ENCODE results near the gene VPS35L. TPM values are rescaled to one million over a fixed set of nuclear protein-coding genes. Genes with fewer than 3 reads are reported as not detected.
"Not testable (repeated sequence)": the region's sequence is repeated elsewhere in the genome, so short reads cannot be mapped to it uniquely, and the experiment has no call there.

VPS35L gene
- total and polyA plus RNA-seq, 2 experiments from 2014 or later = 47.5 to 52.8 TPM

DNA sequence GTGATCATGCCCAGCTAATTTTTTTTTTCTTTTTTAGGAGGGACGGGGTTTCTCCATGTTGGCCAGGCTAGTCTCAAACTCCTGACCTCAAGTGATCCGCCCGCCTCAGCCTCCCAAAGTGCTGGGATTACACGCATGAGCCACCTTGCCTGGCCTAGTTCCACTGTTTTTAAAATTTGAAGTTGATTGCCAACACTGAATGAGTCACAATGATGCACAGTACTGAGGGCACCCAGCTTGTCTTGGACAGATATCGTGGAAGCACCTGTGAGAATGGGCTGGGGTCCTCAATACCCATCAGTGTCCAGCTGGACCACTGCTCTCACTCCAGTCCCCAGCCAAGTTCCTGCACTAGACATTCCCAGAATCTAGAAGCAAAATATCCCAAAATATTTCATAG, 160.1 kb downstream of the VPS35L start:
- H4K20me1 ChIP-seq (ENCODE audit: insufficient read depth, poor library complexity, severe bottlenecking) = no peaks in the 10 kb centered on the region
- no peaks in the 10 kb centered on the region for H3K36me3 ChIP-seq (replicated peaks; ENCODE audit: insufficient read depth, low read depth)
- TF ChIP-seq, protein P1, sequence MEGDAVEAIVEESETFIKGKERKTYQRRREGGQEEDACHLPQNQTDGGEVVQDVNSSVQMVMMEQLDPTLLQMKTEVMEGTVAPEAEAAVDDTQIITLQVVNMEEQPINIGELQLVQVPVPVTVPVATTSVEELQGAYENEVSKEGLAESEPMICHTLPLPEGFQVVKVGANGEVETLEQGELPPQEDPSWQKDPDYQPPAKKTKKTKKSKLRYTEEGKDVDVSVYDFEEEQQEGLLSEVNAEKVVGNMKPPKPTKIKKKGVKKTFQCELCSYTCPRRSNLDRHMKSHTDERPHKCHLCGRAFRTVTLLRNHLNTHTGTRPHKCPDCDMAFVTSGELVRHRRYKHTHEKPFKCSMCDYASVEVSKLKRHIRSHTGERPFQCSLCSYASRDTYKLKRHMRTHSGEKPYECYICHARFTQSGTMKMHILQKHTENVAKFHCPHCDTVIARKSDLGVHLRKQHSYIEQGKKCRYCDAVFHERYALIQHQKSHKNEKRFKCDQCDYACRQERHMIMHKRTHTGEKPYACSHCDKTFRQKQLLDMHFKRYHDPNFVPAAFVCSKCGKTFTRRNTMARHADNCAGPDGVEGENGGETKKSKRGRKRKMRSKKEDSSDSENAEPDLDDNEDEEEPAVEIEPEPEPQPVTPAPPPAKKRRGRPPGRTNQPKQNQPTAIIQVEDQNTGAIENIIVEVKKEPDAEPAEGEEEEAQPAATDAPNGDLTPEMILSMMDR (IDR thresholded peaks at IDR 0.05; ENCODE audit: poor library complexity) = no peak
- TF ChIP-seq EZH2 (IDR thresholded peaks at IDR 0.05; ENCODE audit: borderline replicate concordance) = no peak
- no peak for TF ChIP-seq EZH2phosphoT487 (IDR thresholded peaks at IDR 0.05; ENCODE audit: low read depth, severe bottlenecking, unreplicated experiment)
- H3K27ac ChIP-seq = no peak overlapping the region
- H3K27me3 ChIP-seq = no peaks in the 10 kb centered on the region
- no peak overlapping the region for H3K4me3 ChIP-seq
- H3K4me1 ChIP-seq (ENCODE audit: insufficient read depth) = peaks cover 18% of the 10 kb centered on the region
- peaks cover 65% of the 10 kb centered on the region for H3K79me2 ChIP-seq
- peak overlapping the region; percentile 91 for H3K4me2 ChIP-seq
- H2AFZ ChIP-seq = no peak overlapping the region
- H3K9me3 ChIP-seq (ENCODE audit: low read depth) = no peaks in the 10 kb centered on the region
- WGBS (ENCODE audit: low lambda C conversion rate, missing lambda C conversion rate) = 96% methylated on average over 5 of the region's 5 CpGs
- no peaks in the 10 kb centered on the region for H3K9me2 ChIP-seq (replicated peaks; ENCODE audit: insufficient read depth)
- DNase-seq (ENCODE audit: low spot score) = no peak

DNA sequence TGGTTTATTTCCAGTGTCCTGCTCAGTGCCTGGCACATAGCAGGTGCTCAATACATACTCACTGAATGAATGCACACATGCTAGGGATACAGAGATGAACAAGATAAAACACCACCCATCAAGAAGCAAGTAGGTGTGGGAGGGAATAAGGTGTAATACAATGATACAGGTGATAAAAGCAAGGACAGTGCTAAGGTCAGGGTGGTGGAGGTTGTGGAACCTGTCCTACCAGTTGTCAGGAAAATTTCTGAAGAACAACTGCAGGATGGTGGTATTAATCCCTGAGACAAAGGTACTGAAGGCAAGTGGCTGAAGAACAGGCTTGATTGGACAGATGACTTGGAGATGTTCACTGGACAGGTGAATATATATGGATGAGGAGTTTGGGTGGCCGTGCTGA, 160.7 kb downstream of the VPS35L start:
- Histone ChIP-seq H3K4me3 (no peak overlapping the region), H3K4me1 (ENCODE audit: insufficient read depth) (peaks cover 18% of the 10 kb centered on the region), H3K4me2 (peak overlapping the region; percentile 91), H2AFZ (no peak overlapping the region), H4K20me1 (ENCODE audit: insufficient read depth, poor library complexity, severe bottlenecking) (no peaks in the 10 kb centered on the region), H3K79me2 (peaks cover 68% of the 10 kb centered on the region), H3K27me3 (no peaks in the 10 kb centered on the region), H3K36me3 (replicated peaks; ENCODE audit: insufficient read depth, low read depth) (no peaks in the 10 kb centered on the region), H3K9me2 (replicated peaks; ENCODE audit: insufficient read depth) (no peaks in the 10 kb centered on the region), H3K9me3 (ENCODE audit: low read depth) (no peaks in the 10 kb centered on the region), H3K27ac (no peak overlapping the region)
- WGBS (ENCODE audit: low lambda C conversion rate, missing lambda C conversion rate) = 67% methylated on average over 1 of the region's 1 CpG
- no peak for DNase-seq (ENCODE audit: low spot score)
- TF ChIP-seq EZH2 (IDR thresholded peaks at IDR 0.05; ENCODE audit: borderline replicate concordance) = no peak

DNA sequence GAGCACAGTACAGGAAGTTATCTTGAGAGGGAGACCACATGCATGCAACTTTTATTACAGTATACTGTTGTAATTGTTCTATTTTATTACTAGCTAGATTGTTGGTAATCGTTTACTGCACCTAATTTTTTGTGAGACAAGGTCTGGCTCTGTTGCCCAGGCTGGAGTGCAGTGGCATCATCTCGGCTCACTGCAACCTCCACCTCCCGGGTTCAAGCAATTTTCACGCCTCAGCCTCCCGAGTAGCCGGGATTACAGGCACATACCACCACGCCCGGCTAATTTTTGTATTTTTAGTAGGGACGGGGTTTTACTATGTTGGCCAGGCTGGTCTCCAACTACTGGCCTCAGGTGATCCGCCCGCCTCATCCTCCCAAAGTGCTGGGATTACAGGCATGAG, 161.2 kb downstream of the VPS35L start:
- H3K36me3 ChIP-seq (replicated peaks; ENCODE audit: insufficient read depth, low read depth); H3K9me2 ChIP-seq (replicated peaks; ENCODE audit: insufficient read depth); DNase-seq (ENCODE audit: low spot score); H3K9me3 ChIP-seq (ENCODE audit: low read depth); H3K27me3 ChIP-seq; H4K20me1 ChIP-seq (ENCODE audit: insufficient read depth, poor library complexity, severe bottlenecking): not testable (repeated sequence)
- Histone ChIP-seq H3K4me2 (peak overlapping the region; percentile 91), H3K4me3 (peak overlapping the region; percentile 96), H3K79me2 (peaks cover 68% of the 10 kb centered on the region), H3K4me1 (ENCODE audit: insufficient read depth) (peaks cover 18% of the 10 kb centered on the region), H2AFZ (peak overlapping the region; percentile 93), H3K27ac (peak overlapping the region; percentile 82)
- 19% methylated on average over 11 of the region's 11 CpGs for WGBS (ENCODE audit: low lambda C conversion rate, missing lambda C conversion rate)

DNA sequence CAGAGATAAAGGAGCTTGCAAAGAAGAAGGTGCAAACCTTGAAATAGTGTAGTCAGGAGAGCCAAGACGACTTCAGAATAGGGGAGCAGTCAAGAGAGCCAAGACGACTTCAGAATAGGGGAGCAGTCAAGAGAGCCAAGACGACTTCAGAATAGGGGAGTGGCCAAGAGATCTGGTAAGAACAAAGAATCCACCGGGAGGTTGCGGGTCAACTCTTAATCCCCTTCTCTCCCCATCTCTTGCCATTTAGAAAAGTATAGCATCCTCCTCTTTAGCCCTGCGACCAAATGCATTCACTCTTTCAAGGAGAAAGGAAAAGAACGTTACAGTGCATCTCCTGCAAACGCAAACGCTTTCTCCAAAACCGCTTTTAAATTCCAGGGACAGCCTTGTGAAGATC, 161.8 kb downstream of the VPS35L start:
- Histone ChIP-seq H3K9me3 (ENCODE audit: low read depth) (no peaks in the 10 kb centered on the region), H3K9me2 (replicated peaks; ENCODE audit: insufficient read depth) (no peaks in the 10 kb centered on the region), H3K4me1 (ENCODE audit: insufficient read depth) (peaks cover 18% of the 10 kb centered on the region), H3K79me2 (peaks cover 68% of the 10 kb centered on the region), H3K4me3 (peak overlapping the region; percentile 96), H2AFZ (peak overlapping the region; percentile 93), H4K20me1 (ENCODE audit: insufficient read depth, poor library complexity, severe bottlenecking) (no peaks in the 10 kb centered on the region), H3K36me3 (replicated peaks; ENCODE audit: insufficient read depth, low read depth) (no peaks in the 10 kb centered on the region), H3K27ac (peak overlapping the region; percentile 82), H3K27me3 (no peaks in the 10 kb centered on the region), H3K4me2 (peak overlapping the region; percentile 91)
- under 1% methylated on average over 10 of the region's 10 CpGs for WGBS (ENCODE audit: low lambda C conversion rate, missing lambda C conversion rate)
- no peak for DNase-seq (ENCODE audit: low spot score)
- TF ChIP-seq, protein P1 (IDR thresholded peaks at IDR 0.05; ENCODE audit: poor library complexity) = no peak
- no peak for TF ChIP-seq EZH2phosphoT487 (IDR thresholded peaks at IDR 0.05; ENCODE audit: low read depth, severe bottlenecking, unreplicated experiment)
- TF ChIP-seq EZH2 (IDR thresholded peaks at IDR 0.05; ENCODE audit: borderline replicate concordance) = no peak

Data from hepatocyte (in vitro differentiated cells).